PC-9 (cell line): ENCODE measurements around the gene MACROD2. TPM values are rescaled to one million over a fixed set of nuclear protein-coding genes. Genes with fewer than 3 reads are reported as not detected.

ENCODE experiments used
- BruUV-seq: library from RNA; stranded (reverse); fragments of 400-500 nt; replicated peaks from 2 replicates; lab custom pipeline; 2021; lab: Mats Ljungman, UMichigan
- CTCF ChIA-PET: fragments of 300-600 bp; sonication (Branson Sonifier 250); formaldehyde crosslinking; loops from one replicate; lab custom pipeline; 2022; ENCODE audit warnings: antibody characterized with exemption; lab: Charles Lee
- POLR2A ChIA-PET: fragments of 300-600 bp; sonication (Branson Sonifier 250); formaldehyde crosslinking; loops from one replicate; lab custom pipeline; 2022; ENCODE audit warnings: antibody characterized with exemption; ENCODE audit not compliant: unreplicated experiment; lab: Charles Lee
- DNase-seq, 2 experiments: peaks; one replicate each; pipeline versions ENCODE4 v3.0.0 to v3.0.0-alpha.2; 2015 to 2022; ENCODE audit warnings: mixed read lengths in 1 of 2
- H2AFZ ChIP-seq: fragments of 200-600 bp; sonication (generic); 2 replicates; pipeline ENCODE4 v1.8.1; 2017; ENCODE audit warnings: antibody characterized with exemption
- H3F3A ChIP-seq: fragments of 200-600 bp; sonication (generic); 2 replicates; pipeline ENCODE4 v1.8.1; 2017; ENCODE audit warnings: antibody characterized with exemption, mild to moderate bottlenecking, low read depth; ENCODE audit not compliant: insufficient read depth
- H3K27ac ChIP-seq: fragments of 200-600 bp; sonication (generic); 2 replicates; pipeline ENCODE4 v1.6.1; 2016; ENCODE audit warnings: mixed run types
- H3K27me3 ChIP-seq: fragments of 200-600 bp; sonication (generic); 2 replicates; pipeline ENCODE4 v1.6.1; 2016; ENCODE audit warnings: low read depth, mixed run types; ENCODE audit not compliant: insufficient read depth
- H3K36me3 ChIP-seq: fragments of 200-600 bp; sonication (generic); 2 replicates; pipeline ENCODE4 v1.6.1; 2016; ENCODE audit warnings: low read depth, mixed run types
- H3K4me1 ChIP-seq: fragments of 200-600 bp; sonication (generic); replicated peaks from 2 replicates; pipeline ENCODE4 v1.6.1; 2016; ENCODE audit warnings: mixed run types; ENCODE audit not compliant: insufficient read depth
- H3K4me2 ChIP-seq: fragments of 200-600 bp; sonication (generic); 2 replicates; pipeline ENCODE4 v1.6.1; 2017; ENCODE audit warnings: mixed run types
- H3K4me3 ChIP-seq: fragments of 200-600 bp; sonication (generic); 2 replicates; pipeline ENCODE4 v1.6.1; 2016; ENCODE audit warnings: mixed run types
- H3K79me2 ChIP-seq: fragments of 200-600 bp; sonication (generic); 2 replicates; pipeline ENCODE4 v1.6.1; 2017; ENCODE audit warnings: low read depth, mixed run types
- H3K9me2 ChIP-seq: fragments of 200-600 bp; sonication (generic); 2 replicates; pipeline ENCODE4 v1.8.1; 2017; ENCODE audit warnings: mild to moderate bottlenecking; ENCODE audit not compliant: insufficient read depth
- H3K9me3 ChIP-seq: fragments of 200-600 bp; sonication (generic); 2 replicates; pipeline ENCODE4 v1.8.1; 2016; ENCODE audit warnings: low read depth; ENCODE audit not compliant: insufficient read depth
- H4K20me1 ChIP-seq: fragments of 200-600 bp; sonication (generic); 2 replicates; pipeline ENCODE4 v1.8.1; 2017; ENCODE audit not compliant: insufficient read depth
- CTCF ChIP-seq: fragments of 200-600 bp; sonication (generic); conservative IDR thresholded peaks from 2 replicates; pipeline ENCODE4 v1.6.1; 2017; ENCODE audit warnings: mixed run types, antibody characterized with exemption, mild to moderate bottlenecking, moderate library complexity
- EZH2 ChIP-seq: fragments of 200-600 bp; sonication (generic); IDR thresholded peaks from 2 replicates; pipeline ENCODE4 v1.8.0; 2017; ENCODE audit warnings: antibody characterized with exemption, low read depth
- intact Hi-C: fragments of 100-400 bp; cut with micrococcal nuclease; formaldehyde crosslinking; loops from one replicate; pipeline ENCODE4 v1.10.0; 2022; ENCODE audit not compliant: unreplicated experiment
- total RNA-seq: library from RNA; stranded (reverse); gene quantifications from 2 replicates; pipeline ENCODE4 v1.2.3, GENCODE V29; 2021

Gene MACROD2
- total RNA-seq, 1 experiment from 2014 or later = 11.4 TPM

GRCh38 chr20:14069796-14070195 lies 74.5 kb downstream of the MACROD2 start:
- H3K9me3 ChIP-seq = no peaks in the 10 kb centered on the region
- H3K79me2 ChIP-seq = no peaks in the 10 kb centered on the region
- TF ChIP-seq EZH2 = no peak
- TF ChIP-seq CTCF = no peak
- no peak overlapping the region for H2AFZ ChIP-seq
- no peak for DNase-seq
- POLR2A ChIA-PET = interaction anchor here (0.5 kb wide), 1 partner anchor 577 kb away, joined by 4 read pairs; no protein-coding TSS in a partner anchor
- no peak overlapping the region for H3K4me2 ChIP-seq
- H3K36me3 ChIP-seq = no peaks in the 10 kb centered on the region
- H4K20me1 ChIP-seq = no peaks in the 10 kb centered on the region
- no peak overlapping the region for H3K27ac ChIP-seq
- CTCF ChIA-PET = no interaction called here
- H3K4me3 ChIP-seq = no peak overlapping the region
- no peaks in the 10 kb centered on the region for H3K4me1 ChIP-seq
- H3K27me3 ChIP-seq = no peaks in the 10 kb centered on the region
- BruUV-seq = no TSS peak
- intact Hi-C loops = no loop called here
- H3K9me2 ChIP-seq = no peaks in the 10 kb centered on the region
- no peaks in the 10 kb centered on the region for H3F3A ChIP-seq

DNA sequence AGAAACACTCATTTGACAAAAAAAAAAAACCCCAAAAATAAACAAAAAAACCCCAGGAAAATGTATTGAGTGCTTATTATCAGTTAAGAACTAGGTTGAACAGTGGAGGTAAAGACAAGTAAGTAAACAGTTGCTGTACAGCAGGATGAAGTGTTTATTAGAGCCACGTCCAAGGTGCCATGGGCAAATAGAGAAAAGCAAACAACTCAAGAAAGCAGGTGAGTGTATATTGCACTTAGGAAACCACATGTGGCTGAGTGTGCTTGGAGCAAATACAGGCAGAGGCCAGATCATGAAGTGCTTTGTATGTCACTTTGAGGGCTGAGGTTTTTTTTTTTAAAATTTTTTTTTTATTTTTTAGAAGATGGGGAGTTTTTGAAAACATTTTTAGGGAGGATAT lies 98.3 kb downstream of the MACROD2 start:
- H3K4me2 ChIP-seq = no peak overlapping the region
- no peak overlapping the region for H3K4me3 ChIP-seq
- H4K20me1 ChIP-seq = no peaks in the 10 kb centered on the region
- DNase-seq = no peak
- H3K27me3 ChIP-seq = no peaks in the 10 kb centered on the region
- intact Hi-C loops = no loop called here
- H2AFZ ChIP-seq = no peak overlapping the region
- ChIA-PET CTCF (no interaction called here), POLR2A (no interaction called here)
- H3K9me2 ChIP-seq = no peaks in the 10 kb centered on the region
- no peaks in the 10 kb centered on the region for H3K79me2 ChIP-seq
- H3K36me3 ChIP-seq = no peaks in the 10 kb centered on the region
- TF ChIP-seq CTCF = no peak
- TF ChIP-seq EZH2 = no peak
- H3K4me1 ChIP-seq = no peaks in the 10 kb centered on the region
- no peak overlapping the region for H3K27ac ChIP-seq
- no TSS peak for BruUV-seq
- no peaks in the 10 kb centered on the region for H3F3A ChIP-seq
- no peaks in the 10 kb centered on the region for H3K9me3 ChIP-seq

DNA sequence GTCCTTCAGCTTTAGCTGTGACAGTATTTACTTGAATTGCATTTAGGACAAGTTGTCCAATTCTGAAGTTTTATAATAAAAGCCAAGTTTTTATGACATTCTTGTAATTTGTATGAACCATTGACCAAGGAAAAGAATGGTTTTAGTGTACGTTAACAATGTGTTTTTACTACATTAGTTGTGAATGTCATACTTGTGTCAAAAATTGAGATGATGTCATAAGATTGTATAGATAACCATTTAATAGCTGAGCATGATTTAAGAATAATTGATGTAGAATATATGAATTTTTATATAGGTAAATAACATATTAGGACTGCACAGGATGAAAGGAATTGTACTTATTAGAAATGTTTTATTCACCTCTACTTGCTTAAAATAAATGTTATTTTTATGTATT lies 102.9 kb downstream of the MACROD2 start:
- ChIA-PET CTCF (no interaction called here), POLR2A (interaction anchor here (0.6 kb wide), 1 partner anchor 14 kb away, joined by 6 read pairs; no protein-coding TSS in a partner anchor)
- no peaks in the 10 kb centered on the region for H3K36me3 ChIP-seq

More for the DNA sequence above, 102.9 kb downstream of the MACROD2 start:
- Histone ChIP-seq H2AFZ (no peak overlapping the region), H3K4me3 (no peak overlapping the region), H3K4me2 (no peak overlapping the region), H3K27me3 (no peaks in the 10 kb centered on the region), H3K27ac (no peak overlapping the region), H4K20me1 (no peaks in the 10 kb centered on the region), H3F3A (no peaks in the 10 kb centered on the region), H3K9me2 (no peaks in the 10 kb centered on the region), H3K4me1 (no peaks in the 10 kb centered on the region), H3K79me2 (no peaks in the 10 kb centered on the region), H3K9me3 (no peaks in the 10 kb centered on the region)
- intact Hi-C loops = no loop called here
- DNase-seq = no peak
- TF ChIP-seq CTCF (no peak), EZH2 (no peak)
- BruUV-seq = no TSS peak
